Measurements from ENCODE around the gene TNFRSF17.
"Not testable (repeated sequence)": the region's sequence is repeated elsewhere in the genome, so short reads cannot be mapped to it uniquely, and the experiment has no call there.

Gene TNFRSF17

GRCh38 chr16:11964761-11965551, at the start of gene TNFRSF17:
Gene TNFRSF17 (plus strand): TSS chr16:11965210. CDS start chr16:11965325, 115 bp downstream.
- no peaks in the 10 kb centered on the region for H3K9me3 Mint-ChIP-seq
- no peak for ATAC-seq
- H3K27me3 Mint-ChIP-seq, result no peaks in the 10 kb centered on the region
- H3K27ac Mint-ChIP-seq, result no peak within 1 kb of the TSS
- H3K4me1 Mint-ChIP-seq, result no peaks in the 10 kb centered on the region
- no peak for DNase-seq
- no peak within 1 kb of the TSS for H3K4me3 Mint-ChIP-seq

DNA sequence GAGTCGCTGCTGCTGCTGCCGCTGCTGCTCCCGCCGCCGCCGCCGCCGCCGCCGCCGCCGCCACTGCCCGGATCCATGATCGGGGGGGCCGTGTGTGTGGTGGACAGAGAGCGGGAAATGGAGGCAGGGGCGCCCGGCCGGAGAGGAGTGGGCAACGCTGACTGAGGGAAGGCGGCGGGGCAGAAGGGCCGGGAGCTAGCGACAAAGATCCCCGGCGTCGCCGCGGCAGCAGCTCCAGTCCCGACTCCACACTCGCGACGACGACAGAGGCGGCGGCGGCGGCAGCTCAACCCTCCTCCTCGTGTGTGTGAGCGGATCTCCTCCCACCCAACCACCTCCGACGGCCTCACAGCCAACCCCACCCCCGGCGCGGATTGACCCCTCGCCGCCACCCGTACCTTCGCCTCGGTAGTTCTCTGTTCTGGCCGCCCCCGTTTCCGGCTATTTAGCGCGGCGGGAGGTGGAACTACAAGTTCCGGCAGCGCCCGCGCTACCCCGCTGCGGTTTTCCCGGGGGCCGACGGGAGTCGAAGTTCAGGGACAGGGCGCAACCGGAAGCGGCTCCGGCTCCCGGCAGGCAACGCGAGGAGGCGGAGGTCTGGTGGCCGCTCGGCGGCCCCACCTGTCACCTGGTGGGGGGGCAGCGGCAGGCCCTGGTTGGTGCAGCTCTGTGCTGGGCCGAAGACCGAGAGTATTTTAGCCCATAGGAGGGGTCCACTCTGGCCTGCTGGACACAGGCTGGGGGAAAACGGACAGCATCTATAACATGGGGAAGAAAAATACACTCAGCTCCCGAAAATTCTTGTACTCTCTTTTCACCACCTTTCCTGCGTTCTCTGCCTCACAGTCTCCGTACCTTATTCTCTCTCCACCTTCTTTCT, 49.1 kb upstream of the TNFRSF17 start, which contains the start of gene GSPT1:
Gene GSPT1, minus strand, starts transcription at position 313 of the 880 bp plus-strand sequence. Its CDS starts 236 bp downstream, at position 77.
- Mint-ChIP-seq H3K4me3 (peak within 1 kb of the TSS; percentile 93 to 97), H3K9me3 (no peaks in the 10 kb centered on the region), H3K27me3 (no peaks in the 10 kb centered on the region), H3K27ac (peak within 1 kb of the TSS; percentile 93 to 95), H3K4me1 (peaks cover 40% of the 10 kb centered on the region)
- ATAC-seq (peak; percentile 94), DNase-seq (peak; percentile 99 to 100)

- Mint-ChIP-seq H3K27ac (peak overlapping the region; percentile 84 to 95), H3K4me3 (peak overlapping the region; percentile 90 to 91), H3K9me3 (no peaks in the 10 kb centered on the region), H3K4me1 (peaks cover 37% of the 10 kb centered on the region), H3K27me3 (no peaks in the 10 kb centered on the region)
- no peak for ATAC-seq
- no peak for DNase-seq
These were observed 48.3 kb upstream of the TNFRSF17 start for GRCh38 chr16:11916524-11917285.

GRCh38 chr16:11924046-11924445, 41.0 kb upstream of the TNFRSF17 start:
- H3K4me1 Mint-ChIP-seq, DNase-seq, H3K9me3 Mint-ChIP-seq, H3K4me3 Mint-ChIP-seq, H3K27ac Mint-ChIP-seq, H3K27me3 Mint-ChIP-seq, ATAC-seq: not testable (repeated sequence)

DNA sequence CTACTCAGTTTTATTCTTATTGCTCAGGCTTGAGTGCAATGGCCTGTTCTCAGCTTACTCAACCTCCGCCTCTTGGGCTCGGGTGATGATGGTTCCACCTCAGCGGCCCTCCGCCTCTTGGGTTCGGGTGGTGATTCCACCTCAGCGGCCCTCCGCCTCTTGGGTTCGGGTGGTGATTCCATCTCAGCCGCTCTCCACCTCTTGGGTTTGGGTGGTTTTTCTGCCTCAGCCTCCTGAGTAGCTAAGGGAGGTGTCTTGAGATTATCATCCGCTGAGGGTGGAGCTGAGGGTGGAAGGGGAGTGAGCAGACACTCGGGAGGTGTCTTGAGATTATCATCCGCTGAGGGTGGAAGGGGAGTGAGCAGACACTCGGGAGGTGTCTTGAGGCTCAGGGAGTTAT, 37.7 kb upstream of the TNFRSF17 start:
- DNase-seq, H3K4me1 Mint-ChIP-seq, ATAC-seq, H3K9me3 Mint-ChIP-seq, H3K27me3 Mint-ChIP-seq, H3K4me3 Mint-ChIP-seq: not testable (repeated sequence)
- peak overlapping the region; percentile 57 to 67 for H3K27ac Mint-ChIP-seq

DNA sequence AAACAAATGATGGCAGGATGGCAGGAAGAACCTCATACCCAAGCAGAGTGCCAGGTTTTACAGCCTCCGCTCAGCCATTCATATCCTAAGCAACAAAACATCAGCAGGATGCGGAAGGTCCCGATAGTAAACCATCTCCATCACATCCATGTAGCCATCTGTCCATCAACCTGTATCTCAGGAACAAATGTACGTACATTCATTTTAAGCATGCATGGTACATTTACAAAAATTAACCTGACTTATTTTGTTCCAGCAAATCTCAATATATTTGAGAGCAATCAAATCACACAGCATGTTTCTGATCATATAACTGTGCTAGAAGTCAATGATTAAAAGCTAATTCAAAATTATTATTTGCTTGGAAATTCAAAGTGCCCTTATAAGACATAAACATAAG, 23.1 kb upstream of the TNFRSF17 start, which contains the start of gene NPIPB2:
Gene NPIPB2, minus strand, starts transcription at position 101 of the 400 bp plus-strand sequence. Its CDS starts 0 bp downstream, at position 101.
- ATAC-seq, H3K27me3 Mint-ChIP-seq, DNase-seq, H3K9me3 Mint-ChIP-seq, H3K4me1 Mint-ChIP-seq, H3K4me3 Mint-ChIP-seq, H3K27ac Mint-ChIP-seq: not testable (repeated sequence)

- Mint-ChIP-seq H3K27me3 (no peaks in the 10 kb centered on the region), H3K4me1 (no peaks in the 10 kb centered on the region), H3K9me3 (no peaks in the 10 kb centered on the region), H3K27ac (no peak overlapping the region), H3K4me3 (no peak overlapping the region)
- ATAC-seq, result no peak
- no peak for DNase-seq
These were observed 18.6 kb upstream of the TNFRSF17 start for GRCh38 chr16:11946433-11946832.

DNA sequence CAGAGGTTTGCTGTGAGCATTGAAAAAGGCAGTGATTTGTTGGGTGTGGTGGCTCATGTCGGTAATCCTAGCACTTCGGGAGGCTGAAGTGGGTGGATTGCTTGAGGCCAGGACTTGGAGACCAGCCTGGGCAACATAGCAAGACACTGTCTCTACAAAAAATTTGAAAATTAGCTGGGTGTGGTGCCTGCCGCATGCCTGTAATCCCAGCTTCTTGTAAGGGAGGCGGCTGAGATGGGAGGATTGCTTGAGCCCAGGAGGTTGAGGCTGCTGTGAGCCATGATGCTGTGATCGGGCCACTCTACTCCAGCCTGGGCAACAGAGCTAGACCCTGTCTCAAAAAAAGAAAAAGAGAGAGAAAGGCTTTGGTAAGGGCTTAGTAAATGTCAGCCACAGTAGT, 16.2 kb upstream of the TNFRSF17 start:
- DNase-seq (no peak), ATAC-seq (no peak)
- H3K27ac Mint-ChIP-seq, result no peak overlapping the region
- H3K9me3 Mint-ChIP-seq, result no peaks in the 10 kb centered on the region
- no peaks in the 10 kb centered on the region for H3K27me3 Mint-ChIP-seq
- H3K4me1 Mint-ChIP-seq, result no peaks in the 10 kb centered on the region
- no peak overlapping the region for H3K4me3 Mint-ChIP-seq

- Mint-ChIP-seq H3K9me3 (no peaks in the 10 kb centered on the region), H3K27me3 (no peaks in the 10 kb centered on the region), H3K4me3 (no peak overlapping the region), H3K4me1 (no peaks in the 10 kb centered on the region), H3K27ac (no peak overlapping the region)
- DNase-seq (peak; percentile 7 to 11), ATAC-seq (no peak)
These were observed 15.5 kb upstream of the TNFRSF17 start for GRCh38 chr16:11949527-11949926.

DNA sequence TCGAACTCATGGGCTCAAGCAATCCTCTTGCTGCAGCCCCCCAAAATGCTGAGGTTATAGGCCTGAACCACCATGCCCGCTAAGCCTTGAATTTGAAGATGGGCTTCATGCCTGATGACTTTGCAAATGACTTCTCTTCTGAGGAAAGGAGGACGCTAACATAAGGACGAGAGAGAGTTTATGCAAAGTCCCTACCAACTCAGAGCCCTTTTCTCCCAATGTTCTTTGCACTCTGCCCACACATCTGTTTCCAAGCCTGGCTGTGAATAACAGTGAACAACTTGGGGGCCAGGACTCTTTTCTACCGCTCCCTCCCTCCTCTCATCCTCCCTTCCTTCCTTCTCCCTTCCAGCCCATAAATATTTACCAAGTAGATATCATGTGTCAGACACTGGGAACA, 14.6 kb upstream of the TNFRSF17 start:
- H3K4me3 Mint-ChIP-seq, result no peak overlapping the region
- no peak for DNase-seq

GRCh38 chr16:11953576-11953975, 11.4 kb upstream of the TNFRSF17 start:
- not testable (repeated sequence) for H3K27ac Mint-ChIP-seq, ATAC-seq, H3K4me1 Mint-ChIP-seq, H3K9me3 Mint-ChIP-seq, DNase-seq, H3K27me3 Mint-ChIP-seq, H3K4me3 Mint-ChIP-seq

More for the DNA sequence above, 14.6 kb upstream of the TNFRSF17 start:
- no peak for ATAC-seq
- no peaks in the 10 kb centered on the region for H3K27me3 Mint-ChIP-seq
- H3K4me1 Mint-ChIP-seq, result no peaks in the 10 kb centered on the region
- no peaks in the 10 kb centered on the region for H3K9me3 Mint-ChIP-seq
- no peak overlapping the region for H3K27ac Mint-ChIP-seq

DNA sequence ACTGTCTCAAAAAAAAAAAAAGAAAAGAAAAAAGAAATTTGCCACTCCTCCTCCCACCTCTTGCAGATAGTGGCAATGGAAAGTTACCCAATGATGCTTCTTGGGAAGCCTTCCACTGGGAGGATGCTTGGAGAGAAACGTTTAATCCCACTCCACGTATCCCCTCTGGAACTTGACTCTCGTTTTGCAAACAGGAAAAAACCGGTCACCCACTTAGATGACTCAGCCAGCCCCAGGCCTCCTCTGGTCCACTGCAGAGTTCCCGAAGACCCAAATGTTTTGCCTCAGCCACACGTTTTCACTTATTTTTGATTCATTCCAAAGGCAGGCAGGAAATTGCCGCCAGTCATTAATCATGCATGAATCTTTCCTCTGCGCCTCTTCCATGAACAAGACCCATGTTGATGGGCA, 9.3 kb upstream of the TNFRSF17 start:
- H3K9me3 Mint-ChIP-seq, result no peaks in the 10 kb centered on the region
- no peaks in the 10 kb centered on the region for H3K4me1 Mint-ChIP-seq
- ATAC-seq (no peak), DNase-seq (no peak)
- no peak overlapping the region for H3K4me3 Mint-ChIP-seq
- no peak overlapping the region for H3K27ac Mint-ChIP-seq
- H3K27me3 Mint-ChIP-seq, result no peaks in the 10 kb centered on the region

DNA sequence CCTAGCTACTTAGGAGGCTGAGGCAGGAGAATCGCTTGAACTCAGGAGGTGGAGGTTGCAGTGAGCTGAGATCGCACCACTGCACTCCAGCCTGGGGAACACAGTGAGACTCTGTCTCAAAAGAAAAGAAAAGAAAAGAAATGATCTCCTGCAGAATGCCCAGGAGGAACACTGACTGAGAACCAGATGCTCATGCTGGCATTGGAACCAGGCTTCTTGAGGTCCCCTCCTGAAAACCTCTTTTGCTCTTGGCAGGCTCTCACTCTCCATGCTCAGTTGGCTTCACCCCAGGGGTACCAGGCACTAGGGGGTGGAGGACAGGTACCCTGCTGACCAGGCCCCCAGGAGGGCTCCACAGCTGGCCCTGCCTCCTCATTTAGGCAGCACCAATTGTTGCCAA, 8.5 kb upstream of the TNFRSF17 start:
- H3K9me3 Mint-ChIP-seq, result no peaks in the 10 kb centered on the region
- H3K27me3 Mint-ChIP-seq, result no peaks in the 10 kb centered on the region
- peak overlapping the region in 1 of 2 donors; percentile 13 for H3K27ac Mint-ChIP-seq

DNA sequence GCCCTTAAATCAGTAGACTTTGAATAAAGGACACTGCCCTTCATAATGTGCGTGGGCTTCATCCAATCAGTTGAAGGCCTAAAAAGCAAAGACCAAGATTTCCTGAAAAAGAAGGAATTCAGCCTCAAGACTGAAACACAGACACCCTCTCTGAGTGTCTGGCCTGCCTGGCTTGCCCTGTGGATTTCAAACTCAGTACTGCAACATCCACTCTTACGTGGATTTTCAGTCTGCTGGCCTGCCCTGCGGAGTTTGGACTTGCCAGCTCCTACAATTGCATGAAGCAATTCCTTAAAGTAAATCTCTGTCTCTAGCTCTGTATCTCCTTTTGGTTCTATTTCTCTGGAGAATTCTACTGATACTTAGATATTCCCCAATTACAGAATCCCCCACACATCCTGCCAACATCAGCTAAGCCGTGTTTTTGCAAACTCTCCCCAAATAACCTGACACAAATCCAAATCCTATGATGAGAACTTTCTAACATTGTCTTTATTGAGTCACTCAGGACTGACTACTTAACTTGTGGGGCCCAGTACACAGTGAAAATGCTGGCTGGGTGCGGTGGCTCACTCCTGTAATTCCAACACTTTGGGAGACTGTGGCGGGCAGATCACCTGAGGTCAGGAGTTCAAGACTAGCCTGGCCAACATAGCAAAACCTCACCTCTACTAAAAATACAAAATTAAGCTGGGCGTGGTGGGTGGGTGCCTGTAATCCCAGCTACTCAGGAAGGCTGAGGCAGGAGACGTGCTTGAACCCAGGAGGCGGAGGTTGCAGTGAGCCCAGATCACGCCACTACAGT, 7.2 kb upstream of the TNFRSF17 start:
- Mint-ChIP-seq H3K27me3 (no peaks in the 10 kb centered on the region), H3K9me3 (no peaks in the 10 kb centered on the region), H3K4me1 (no peaks in the 10 kb centered on the region), H3K4me3 (no peak overlapping the region), H3K27ac (no peak overlapping the region)
- DNase-seq (no peak), ATAC-seq (no peak)

More for the DNA sequence above, 8.5 kb upstream of the TNFRSF17 start:
- ATAC-seq, result no peak
- Mint-ChIP-seq H3K4me1 (no peaks in the 10 kb centered on the region), H3K4me3 (no peak overlapping the region)
- no peak for DNase-seq
